Testis (tissue), 3 donors: ENCODE data around the gene SIX5. TPM values are rescaled to one million over a fixed set of nuclear protein-coding genes. Genes with fewer than 3 reads are reported as not detected.

ENCODE experiments used
- DNase-seq: peaks from one replicate; pipeline ENCODE4 v3.0.0-alpha.2; 2019
- H3K27ac ChIP-seq, 2 donors: fragments of 200-600 bp; sonication (generic); one replicate each; pipeline ENCODE4 v1.5.1; 2019
- H3K27me3 ChIP-seq: fragments of 200-600 bp; sonication (generic); one replicate; pipeline ENCODE4 v1.5.1; 2019
- H3K36me3 ChIP-seq: fragments of 200-600 bp; sonication (generic); one replicate; pipeline ENCODE4 v1.5.1; 2017; ENCODE audit warnings: low read depth; ENCODE audit errors: missing control alignments
- H3K4me1 ChIP-seq: fragments of 200-600 bp; sonication (generic); one replicate; pipeline ENCODE4 v1.5.1; 2019
- H3K4me3 ChIP-seq, 2 donors: fragments of 200-600 bp; sonication (generic); one replicate each; pipeline ENCODE4 v1.5.1; 2017 to 2019
- H3K9me3 ChIP-seq: fragments of 200-600 bp; sonication (generic); one replicate; pipeline ENCODE4 v1.5.1; 2017
- CTCF ChIP-seq, 3 experiments: fragments of 450-650 bp in 2 of 3; fragments of 200-600 bp in 1 of 3; sonication (generic) in 1 of 3; IDR thresholded peaks; one replicate each; pipeline ENCODE4 v1.5.1; 2016 to 2019; ENCODE audit warnings: antibody characterized with exemption in 3 of 3, mild to moderate bottlenecking in 2 of 3, moderate library complexity in 1 of 3
- POLR2A ChIP-seq: fragments of 450-650 bp; IDR thresholded peaks from one replicate; pipeline ENCODE4 v1.6.1; 2017; ENCODE audit warnings: antibody characterized with exemption, mild to moderate bottlenecking, moderate library complexity
- WGBS, 2 donors: methylation state at CpG; one replicate each; pipeline ENCODE4 v1.1.5; 2018; 5-methylcytosine and 5-hydroxymethylcytosine counted together
- intact Hi-C: fragments of 100-400 bp; cut with DNase I; formaldehyde crosslinking; loops from one replicate; pipeline ENCODE4 v1.15.1; 2023; ENCODE audit warnings: low total_unique reads
- polyA plus RNA-seq: library from polyadenylated mRNA; stranded (reverse); fragments of 350-450 nt; fragmentation: Illumina TruSeq; extraction: RNeasy Lipid Tissue Mini Kit (QIAGEN cat#74804); gene quantifications from one replicate; pipeline ENCODE4 v1.2.3, GENCODE V29; 2014; ENCODE audit warnings: low read depth, low replicate concordance; ENCODE audit not compliant: insufficient read depth
- total RNA-seq, 2 donors: library from RNA; depleted of rRNA; stranded (reverse); fragments of >200 nt; gene quantifications; one replicate each; pipeline ENCODE4 v1.2.3, GENCODE V29; 2016

Gene SIX5
- total and polyA plus RNA-seq, 3 donors from 2014 or later, result 12.9 to 19.4 (median 16.1) TPM

- intact Hi-C loops, result no loop called here
- Histone ChIP-seq H3K27me3 (no peaks in the 10 kb centered on the region), H3K9me3 (no peaks in the 10 kb centered on the region), H3K4me3 (no peak overlapping the region), H3K36me3 (no peaks in the 10 kb centered on the region), H3K27ac (no peak overlapping the region), H3K4me1 (no peaks in the 10 kb centered on the region)
- TF ChIP-seq CTCF (IDR thresholded peaks at IDR 0.05) (no peak), POLR2A (no peak)
- WGBS, 2 donors, result 84 to 86% methylated on average over 6 of the region's 6 CpGs
- no peak for DNase-seq
Measured at GRCh38 chr19:45745606-45746005, 23.4 kb downstream of the SIX5 start.

- 60 to 64% methylated on average over 4 of the region's 4 CpGs for WGBS, 2 donors
- H3K4me1 ChIP-seq, result no peaks in the 10 kb centered on the region
- H3K36me3 ChIP-seq, result no peaks in the 10 kb centered on the region
- no peak overlapping the region for H3K4me3 ChIP-seq
- H3K27me3 ChIP-seq, result no peaks in the 10 kb centered on the region
- no peak overlapping the region for H3K27ac ChIP-seq
- no peaks in the 10 kb centered on the region for H3K9me3 ChIP-seq
- DNase-seq, result no peak
- no peak for TF ChIP-seq POLR2A
- no peak for TF ChIP-seq CTCF (IDR thresholded peaks at IDR 0.05)
- intact Hi-C loops, result no loop called here
Measured at GRCh38 chr19:45742969-45743368, 26.1 kb downstream of the SIX5 start.

- no peak for TF ChIP-seq POLR2A
- no peak for TF ChIP-seq CTCF (IDR thresholded peaks at IDR 0.05)
Measured at GRCh38 chr19:45739498-45740439, 29.3 kb downstream of the SIX5 start.

GRCh38 chr19:45733160-45733810, 35.8 kb downstream of the SIX5 start, which contains the start of gene MEIOSIN:
Gene MEIOSIN (plus strand): TSS chr19:45733439. CDS start chr19:45735377, 1,938 bp downstream.
- TF ChIP-seq POLR2A, result no peak
- no peak for TF ChIP-seq CTCF (IDR thresholded peaks at IDR 0.05)
- H3K36me3 ChIP-seq, result no peaks in the 10 kb centered on the region
- no peak within 1 kb of the TSS for H3K27ac ChIP-seq
- H3K9me3 ChIP-seq, result no peaks in the 10 kb centered on the region
- intact Hi-C loops, result no loop called here
- no peaks in the 10 kb centered on the region for H3K27me3 ChIP-seq
- H3K4me1 ChIP-seq, result peaks cover 11% of the 10 kb centered on the region
- H3K4me3 ChIP-seq, result peak within 1 kb of the TSS; percentile 9 to 51
- WGBS, 2 donors, result 74 to 83% methylated on average over 10 to 59 of the region's 59 CpGs
- peak; percentile 67 for DNase-seq

More at GRCh38 chr19:45739498-45740439, 29.3 kb downstream of the SIX5 start:
- H3K4me1 ChIP-seq, result no peaks in the 10 kb centered on the region
- H3K27me3 ChIP-seq, result no peaks in the 10 kb centered on the region
- no peak overlapping the region for H3K27ac ChIP-seq
- no peak overlapping the region for H3K4me3 ChIP-seq
- no peaks in the 10 kb centered on the region for H3K9me3 ChIP-seq
- WGBS, 2 donors, result 90% methylated on average over 10 of the region's 10 CpGs
- no peak for DNase-seq
- intact Hi-C loops, result no loop called here
- H3K36me3 ChIP-seq, result no peaks in the 10 kb centered on the region
